Stimulated activated CD8-positive, alpha-beta memory T cell treated with anti-CD3 and anti-CD28 coated beads, Interleukin-12 subunit alpha, Interleukin-12 subunit beta, amount 100 ng/mL, for 24 hours (primary cell): ENCODE results near the gene HAGHL.
A peak's percentile ranks its signal among the peaks of the same experiment; 100 is the strongest.

Experiments
- DNase-seq: peaks from one replicate; pipeline ENCODE4 v3.0.0-alpha.2; 2020; ENCODE audit errors: extremely low read depth

Gene HAGHL

DNA sequence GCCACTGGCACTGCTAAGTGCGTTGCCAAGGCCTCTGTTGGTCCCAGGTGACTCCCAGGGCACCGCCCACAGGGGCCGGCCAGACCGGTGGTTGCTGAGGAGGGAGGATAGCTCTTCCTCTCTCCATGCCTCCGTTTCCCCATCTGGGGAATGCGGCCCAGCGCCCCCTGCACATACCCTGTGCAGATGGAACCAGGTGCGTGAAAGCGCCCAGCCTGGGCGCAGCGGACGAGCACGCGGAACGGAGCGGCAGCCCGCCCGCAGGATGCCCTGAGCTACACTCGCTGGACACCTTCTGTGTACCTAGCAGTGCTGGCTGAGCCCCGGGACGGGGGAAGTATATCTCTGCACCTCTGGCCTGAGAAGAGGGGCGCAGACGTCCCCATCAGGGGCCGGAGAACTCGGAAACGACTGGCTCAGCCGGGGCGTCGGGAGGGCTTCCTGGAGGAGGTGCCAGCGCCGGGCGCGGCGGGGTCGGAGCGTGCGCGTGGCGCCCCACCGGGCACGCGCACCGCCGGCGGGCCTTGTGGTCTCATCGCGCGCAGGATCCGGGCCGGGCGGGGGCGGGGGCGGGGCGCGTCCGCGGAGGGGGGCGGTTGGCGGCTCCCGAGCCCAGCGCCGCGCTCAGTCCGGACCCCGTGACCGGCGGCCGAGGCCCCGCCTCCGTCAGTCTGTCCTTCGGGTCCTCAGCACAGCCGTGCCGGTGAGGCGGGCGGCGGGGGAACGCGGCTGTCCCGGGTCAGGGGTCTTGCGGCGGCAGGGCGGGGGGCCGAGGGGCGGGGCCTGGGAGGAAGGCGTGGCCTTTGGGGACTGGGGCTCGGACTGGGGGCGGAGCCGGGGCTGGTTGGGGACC is at the start of gene HAGHL, which contains the start of gene CCDC78:
HAGHL (plus strand) TSS at position 669 of the 853 bp plus-strand sequence. CDS start 404 bp downstream, outside the sequence.
CCDC78 (minus strand) TSS at position 6 of the 853 bp plus-strand sequence. CDS start 76 bp downstream, outside the sequence.
- DNase-seq, result no peak

DNA sequence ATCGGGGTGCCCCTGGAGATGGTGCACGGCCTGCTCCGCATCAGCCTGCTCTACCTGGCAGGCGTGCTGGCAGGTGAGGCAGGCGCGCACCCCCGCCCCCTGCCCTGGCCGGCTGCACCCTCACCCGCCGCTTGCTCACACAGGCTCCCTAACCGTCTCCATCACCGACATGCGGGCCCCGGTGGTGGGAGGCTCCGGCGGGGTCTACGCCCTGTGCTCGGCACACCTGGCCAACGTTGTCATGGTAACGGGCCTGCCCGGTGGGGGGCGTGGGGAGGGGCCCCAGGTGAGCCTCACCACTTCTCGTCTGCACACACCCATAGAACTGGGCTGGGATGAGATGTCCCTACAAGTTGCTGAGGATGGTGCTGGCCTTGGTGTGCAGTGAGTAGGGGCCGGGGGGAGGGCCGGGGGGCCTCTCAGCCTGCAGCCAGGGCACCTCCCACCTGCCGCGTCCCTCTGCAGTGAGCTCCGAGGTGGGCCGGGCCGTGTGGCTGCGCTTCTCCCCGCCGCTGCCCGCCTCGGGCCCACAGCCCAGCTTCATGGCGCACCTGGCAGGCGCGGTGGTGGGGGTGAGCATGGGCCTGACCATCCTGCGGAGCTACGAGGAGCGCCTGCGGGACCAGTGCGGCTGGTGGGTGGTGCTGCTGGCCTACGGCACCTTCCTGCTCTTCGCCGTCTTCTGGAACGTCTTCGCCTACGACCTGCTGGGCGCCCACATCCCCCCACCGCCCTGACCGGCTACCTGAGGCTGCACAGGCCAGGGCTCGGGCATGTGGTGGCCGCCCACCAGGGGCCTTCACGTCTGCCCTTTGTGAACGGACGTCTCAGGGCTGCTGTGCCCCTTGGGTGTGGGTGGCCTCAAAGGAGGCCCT is 49.4 kb upstream of the HAGHL start:
- no peak for DNase-seq

GRCh38 chr16:678209-678857 is 48.6 kb upstream of the HAGHL start:
- no peak for DNase-seq

DNA sequence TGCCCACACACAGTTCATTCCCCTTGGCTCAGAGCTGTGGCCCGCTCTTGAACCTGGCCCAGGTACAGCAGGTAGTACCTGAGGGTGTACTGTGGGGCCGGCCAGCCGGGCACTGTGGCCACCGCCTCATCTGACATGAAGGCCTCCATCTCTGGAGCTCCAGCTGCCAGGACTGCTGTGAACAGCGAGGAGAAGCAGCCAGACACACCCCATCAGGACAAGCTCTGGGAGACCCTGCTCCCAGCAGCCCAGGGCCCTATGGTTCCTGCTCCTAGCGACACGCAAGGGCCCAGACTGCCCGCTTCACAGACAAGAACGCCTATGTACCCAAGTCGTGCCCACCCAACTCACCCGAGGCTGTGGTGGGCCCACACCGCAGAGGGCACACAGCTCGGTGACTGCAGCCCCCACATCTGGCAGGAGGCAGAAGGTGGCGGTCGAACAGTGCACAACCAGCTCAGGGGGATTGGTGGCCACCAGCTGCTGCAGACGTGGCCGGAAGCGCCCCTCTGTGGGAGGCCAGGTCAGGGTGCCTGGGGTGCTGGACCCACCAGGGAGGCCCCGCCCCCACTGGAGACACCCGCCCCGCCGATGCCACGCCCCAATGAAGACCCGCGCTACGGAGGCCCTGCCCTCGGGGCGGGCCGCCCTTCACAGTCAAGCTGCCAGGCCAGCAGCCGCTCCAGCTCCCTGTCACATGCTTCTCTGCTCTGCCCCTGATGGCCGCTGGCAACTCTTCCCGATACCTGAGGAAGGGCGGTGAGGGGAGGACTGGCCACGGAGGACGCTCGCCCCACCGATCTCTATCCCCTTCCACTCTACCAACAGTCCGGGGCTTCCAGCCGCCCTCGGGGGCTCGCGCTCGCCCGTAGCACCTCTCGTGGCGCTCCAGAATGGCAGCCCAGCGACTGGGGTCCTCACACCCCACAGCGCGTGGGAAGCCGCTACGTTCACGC is 47.8 kb upstream of the HAGHL start:
- no peak for DNase-seq

DNA sequence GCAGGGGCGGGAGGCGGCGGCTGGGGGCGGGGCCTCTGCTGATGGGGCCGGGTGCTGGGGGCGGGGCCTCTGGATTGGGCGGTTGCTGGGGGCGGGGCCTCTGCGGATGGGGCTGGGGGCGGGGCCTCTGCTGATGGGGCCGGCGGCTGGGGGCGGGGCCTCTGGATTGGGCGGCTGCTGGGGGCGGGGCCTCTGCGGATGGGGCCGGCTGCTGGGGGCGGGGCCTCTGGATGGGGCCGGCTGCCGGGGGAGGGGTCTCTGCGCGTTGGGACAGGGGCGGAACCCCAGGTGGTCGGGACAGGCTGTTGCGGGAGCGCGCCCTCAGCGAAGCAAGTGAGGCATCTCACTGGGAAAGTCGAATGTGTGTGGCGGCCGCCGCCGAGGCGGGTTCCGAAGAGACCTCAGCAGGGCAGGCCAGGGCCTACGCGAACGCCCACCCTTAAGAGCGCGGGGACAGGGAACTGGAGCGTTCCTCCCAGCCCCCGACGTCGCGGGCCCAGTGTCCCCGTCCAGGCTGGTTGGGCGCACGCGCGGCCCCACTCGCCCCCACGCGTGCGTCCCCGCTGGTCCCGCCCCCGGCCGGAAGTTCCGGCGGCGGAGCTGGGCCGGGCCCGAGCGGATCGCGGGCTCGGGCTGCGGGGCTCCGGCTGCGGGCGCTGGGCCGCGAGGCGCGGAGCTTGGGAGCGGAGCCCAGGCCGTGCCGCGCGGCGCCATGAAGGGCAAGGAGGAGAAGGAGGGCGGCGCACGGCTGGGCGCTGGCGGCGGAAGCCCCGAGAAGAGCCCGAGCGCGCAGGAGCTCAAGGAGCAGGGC is 46.9 kb upstream of the HAGHL start, which contains the start of gene STUB1:
STUB1 (plus strand) TSS at position 597 of the 811 bp plus-strand sequence; CDS start at position 713, 116 bp downstream.
- DNase-seq, result peak; percentile 83

- no peak for DNase-seq
Observed at GRCh38 chr16:680625-680945, 46.3 kb upstream of the HAGHL start.

GRCh38 chr16:680967-681745 is 45.8 kb upstream of the HAGHL start:
- no peak for DNase-seq

DNA sequence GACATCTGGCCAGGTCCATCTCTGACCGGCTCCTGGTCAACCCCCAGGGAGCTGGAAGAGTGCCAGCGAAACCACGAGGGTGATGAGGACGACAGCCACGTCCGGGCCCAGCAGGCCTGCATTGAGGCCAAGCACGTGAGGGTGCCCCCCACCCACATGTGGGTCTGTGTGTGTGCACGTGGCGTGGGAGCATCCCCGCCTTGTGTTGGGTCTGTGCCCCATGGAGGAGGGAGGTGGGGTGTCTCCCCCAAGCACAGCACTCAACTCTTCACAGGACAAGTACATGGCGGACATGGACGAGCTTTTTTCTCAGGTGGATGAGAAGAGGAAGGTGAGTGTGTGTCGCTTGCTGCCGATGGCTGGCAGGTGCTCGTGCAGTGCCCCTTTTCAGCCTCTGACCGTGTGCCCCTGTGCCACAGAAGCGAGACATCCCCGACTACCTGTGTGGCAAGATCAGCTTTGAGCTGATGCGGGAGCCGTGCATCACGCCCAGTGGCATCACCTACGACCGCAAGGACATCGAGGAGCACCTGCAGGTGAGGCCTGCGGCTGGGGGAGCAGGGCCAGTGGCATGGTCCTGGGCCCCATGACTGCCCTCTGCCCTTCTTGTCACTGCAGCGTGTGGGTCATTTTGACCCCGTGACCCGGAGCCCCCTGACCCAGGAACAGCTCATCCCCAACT is 45.0 kb upstream of the HAGHL start:
- no peak for DNase-seq

- DNase-seq, result no peak
Observed at GRCh38 chr16:682493-683395, 44.2 kb upstream of the HAGHL start.

- DNase-seq, result no peak
Observed at GRCh38 chr16:683396-684070, 43.4 kb upstream of the HAGHL start.

DNA sequence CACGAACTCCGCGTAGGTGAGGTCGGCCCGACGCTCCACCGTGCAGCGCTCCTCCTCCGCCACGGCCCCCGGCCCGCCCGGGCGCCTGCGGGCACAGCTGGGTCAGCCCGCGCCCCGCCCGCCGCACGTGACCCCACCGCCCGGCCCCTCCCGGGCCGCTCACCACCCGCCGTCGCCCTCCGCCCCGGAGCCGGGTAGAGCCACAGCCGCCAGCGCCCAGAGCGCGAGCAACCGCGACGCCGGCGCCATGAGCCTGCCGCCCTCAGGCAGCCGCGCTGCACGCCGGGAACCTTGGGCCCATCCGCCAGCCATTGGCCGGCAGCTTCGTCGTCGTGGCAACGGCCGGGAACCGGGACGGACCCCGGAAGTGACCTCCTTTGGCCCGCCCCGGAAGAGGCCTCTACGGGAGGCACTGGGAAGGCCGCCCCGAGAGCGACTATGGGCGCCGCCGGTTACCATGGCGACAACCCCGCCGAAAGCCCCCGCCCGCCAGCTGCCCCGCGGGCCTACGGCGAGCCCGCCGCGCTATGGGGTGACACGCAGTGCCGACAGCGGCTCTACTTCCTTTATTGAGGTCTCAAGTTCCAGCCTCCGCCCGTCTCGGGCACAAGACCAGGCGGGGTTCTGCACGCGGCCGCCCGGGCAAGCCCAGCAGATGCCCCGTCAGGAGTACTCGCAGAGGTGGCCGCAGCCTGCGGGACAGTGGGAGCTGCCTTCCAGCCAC is 42.7 kb upstream of the HAGHL start, which contains the start of gene JMJD8:
JMJD8 (minus strand) TSS at position 264 of the 724 bp plus-strand sequence; CDS start at position 249, 15 bp downstream.
- DNase-seq, result peak; percentile 97

DNA sequence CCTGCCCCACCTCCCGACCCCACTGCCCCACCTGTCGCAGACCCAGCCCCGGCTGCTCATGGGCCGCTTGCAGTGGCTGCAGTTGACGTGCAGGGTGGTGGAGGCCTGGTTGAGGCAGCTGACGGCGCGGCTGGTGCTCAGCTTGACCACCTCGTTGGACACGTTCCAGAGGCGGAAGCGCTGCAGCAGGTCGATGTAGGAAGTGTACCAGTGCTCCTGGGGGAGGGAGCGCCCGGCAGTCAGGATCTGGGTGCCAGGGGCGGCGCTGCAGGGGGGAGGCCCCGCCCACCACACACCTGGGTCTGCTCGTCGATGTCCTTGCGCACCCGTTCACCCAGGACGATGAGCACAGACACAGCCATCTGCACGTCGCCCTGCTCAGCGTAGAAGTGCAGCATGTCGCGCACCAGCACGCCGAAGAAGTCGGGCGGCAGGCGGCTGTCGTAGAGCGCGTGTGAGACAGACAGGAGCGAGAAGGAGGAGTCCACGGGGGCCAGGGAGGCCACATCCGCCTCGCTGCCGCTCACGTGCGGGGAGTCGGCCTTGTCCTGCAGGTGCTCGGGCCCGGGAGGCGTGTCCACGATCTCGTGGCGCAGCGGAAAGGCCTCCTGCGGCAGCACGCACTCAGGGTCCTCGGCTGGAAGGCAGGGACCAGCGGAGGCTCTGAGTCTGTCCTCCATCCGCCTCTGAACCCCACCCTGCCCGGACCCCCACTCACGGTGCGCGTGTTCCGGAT is 41.8 kb upstream of the HAGHL start:
- DNase-seq, result no peak

GRCh38 chr16:685967-686366 is 40.9 kb upstream of the HAGHL start:
- no peak for DNase-seq

GRCh38 chr16:686459-687260 is 40.2 kb upstream of the HAGHL start:
- no peak for DNase-seq

- DNase-seq, result no peak
Observed at GRCh38 chr16:687499-687898, 39.4 kb upstream of the HAGHL start.
